Mammary epithelial cell (primary cell): Measurements from ENCODE around the gene HECTD1.

Experiments used
- EZH2 ChIP-seq: IDR thresholded peaks from 2 replicates; pipeline ENCODE4 v1.6.1; 2012; ENCODE audit warnings: low read length, inconsistent platforms, borderline replicate concordance
- TF ChIP-seq, protein P1 (sequence below), 2 donors: IDR thresholded peaks in 1 of 2; conservative IDR thresholded peaks in 1 of 2; 2 replicates each; pipeline ENCODE4 v1.5.1; 2011 to 2012; ENCODE audit warnings: inconsistent platforms in 2 of 2, low read length in 2 of 2, mild to moderate bottlenecking in 2 of 2, control low read depth in 1 of 2, low read depth in 1 of 2; ENCODE audit not compliant: insufficient read depth in 1 of 2; ENCODE audit errors: extremely low read depth in 1 of 2

GRCh38 chr14:31205681-31206535 lies 1.7 kb downstream of the HECTD1 start:
- TF ChIP-seq, protein P1, sequence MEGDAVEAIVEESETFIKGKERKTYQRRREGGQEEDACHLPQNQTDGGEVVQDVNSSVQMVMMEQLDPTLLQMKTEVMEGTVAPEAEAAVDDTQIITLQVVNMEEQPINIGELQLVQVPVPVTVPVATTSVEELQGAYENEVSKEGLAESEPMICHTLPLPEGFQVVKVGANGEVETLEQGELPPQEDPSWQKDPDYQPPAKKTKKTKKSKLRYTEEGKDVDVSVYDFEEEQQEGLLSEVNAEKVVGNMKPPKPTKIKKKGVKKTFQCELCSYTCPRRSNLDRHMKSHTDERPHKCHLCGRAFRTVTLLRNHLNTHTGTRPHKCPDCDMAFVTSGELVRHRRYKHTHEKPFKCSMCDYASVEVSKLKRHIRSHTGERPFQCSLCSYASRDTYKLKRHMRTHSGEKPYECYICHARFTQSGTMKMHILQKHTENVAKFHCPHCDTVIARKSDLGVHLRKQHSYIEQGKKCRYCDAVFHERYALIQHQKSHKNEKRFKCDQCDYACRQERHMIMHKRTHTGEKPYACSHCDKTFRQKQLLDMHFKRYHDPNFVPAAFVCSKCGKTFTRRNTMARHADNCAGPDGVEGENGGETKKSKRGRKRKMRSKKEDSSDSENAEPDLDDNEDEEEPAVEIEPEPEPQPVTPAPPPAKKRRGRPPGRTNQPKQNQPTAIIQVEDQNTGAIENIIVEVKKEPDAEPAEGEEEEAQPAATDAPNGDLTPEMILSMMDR (conservative IDR thresholded peaks at IDR 0.05 in 1 of 2, IDR thresholded peaks at IDR 0.05 in 1 of 2; ENCODE audit: extremely low read depth in 1 of 2, insufficient read depth in 1 of 2, low read depth in 1 of 2, low read length in 2 of 2): no peak
- no peak for TF ChIP-seq EZH2
